GM04503 (cell line): ENCODE measurements around the gene MAOB.

Experiments
- DNase-seq: peaks from one replicate; pipeline ENCODE4 v3.0.0-alpha.2; 2012; ENCODE audit warnings: low read depth

The MAOB gene

DNA sequence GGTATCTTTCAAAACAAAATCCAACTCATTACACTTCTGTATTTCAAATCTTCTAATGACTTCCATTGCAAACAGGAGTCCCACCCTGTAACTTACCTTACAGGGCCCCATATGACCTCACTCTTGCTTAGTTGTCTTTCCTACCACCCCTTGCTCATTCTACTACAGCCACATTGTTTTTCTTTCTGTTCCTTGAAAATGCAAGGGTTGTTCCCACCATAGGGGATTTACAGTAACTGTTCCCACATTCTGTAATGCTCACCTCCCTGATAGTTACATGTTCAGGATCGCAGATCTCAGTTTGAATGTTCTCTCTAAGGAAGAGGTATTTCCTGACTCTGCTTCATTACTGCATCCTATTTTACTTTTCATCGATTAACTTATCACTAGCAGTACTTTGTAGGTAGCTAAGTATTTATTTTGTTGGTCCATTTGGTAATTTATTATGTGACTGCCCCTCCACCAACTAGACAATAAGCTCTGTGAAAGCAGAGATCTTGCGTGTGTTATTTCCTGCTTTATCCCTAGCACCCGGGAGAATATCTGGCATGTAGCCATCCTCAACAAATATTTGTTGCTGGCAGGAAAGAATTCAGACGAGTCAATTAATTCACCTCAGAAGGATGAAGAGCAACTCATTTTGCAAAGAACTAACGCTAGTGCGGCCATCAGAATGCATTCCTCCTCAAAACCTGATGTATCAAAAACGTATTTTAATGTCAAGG lies 21.4 kb downstream of the MAOB start:
- DNase-seq: no peak

DNA sequence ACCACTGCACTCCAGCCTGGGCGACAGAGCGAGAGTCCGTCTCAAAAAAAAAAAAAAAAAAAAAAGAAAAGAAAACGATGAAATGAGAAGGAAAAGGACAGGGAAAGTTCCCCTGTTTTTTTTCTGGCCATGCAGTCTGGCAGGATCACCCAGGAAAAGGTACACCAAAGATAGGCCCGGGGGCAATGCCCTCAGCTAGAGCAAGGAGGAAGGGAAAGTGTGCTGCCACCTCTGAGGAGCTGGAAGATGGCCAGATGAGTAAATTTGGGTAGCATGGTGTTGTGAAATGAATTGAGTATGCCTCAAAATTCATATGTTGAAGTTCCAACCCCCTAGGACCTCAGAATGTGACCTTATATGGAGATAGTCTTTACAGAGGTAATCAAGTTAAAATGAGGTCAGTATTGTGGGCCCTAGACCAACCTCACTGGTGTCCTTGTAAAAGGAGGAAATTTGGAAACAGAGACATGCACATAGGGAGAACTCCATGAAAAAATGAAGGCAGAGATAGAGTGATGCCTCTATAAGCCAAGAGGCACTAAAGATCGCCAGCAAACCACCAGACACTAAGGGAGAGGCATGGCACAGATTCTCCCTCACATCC lies 28.9 kb downstream of the MAOB start:
- DNase-seq: no peak

DNA sequence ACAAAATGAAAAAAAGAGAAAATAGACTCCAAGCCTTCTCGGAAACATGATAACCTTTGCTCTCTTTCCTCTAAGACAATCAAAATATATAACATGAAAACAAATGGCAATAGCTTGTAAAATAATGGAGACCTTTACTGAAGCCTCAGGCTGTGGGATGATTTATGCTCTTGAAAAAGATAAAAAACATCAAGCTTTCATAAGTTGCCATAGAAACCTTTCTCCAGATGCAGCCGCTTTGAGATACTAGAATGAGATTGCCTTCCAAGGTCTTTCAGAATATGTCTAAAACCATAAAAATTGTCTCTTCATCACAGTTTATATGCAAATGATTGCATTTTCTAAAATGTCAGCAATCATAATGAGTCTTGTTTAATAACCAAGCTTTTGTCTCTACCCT lies 31.6 kb downstream of the MAOB start:
- no peak for DNase-seq

DNA sequence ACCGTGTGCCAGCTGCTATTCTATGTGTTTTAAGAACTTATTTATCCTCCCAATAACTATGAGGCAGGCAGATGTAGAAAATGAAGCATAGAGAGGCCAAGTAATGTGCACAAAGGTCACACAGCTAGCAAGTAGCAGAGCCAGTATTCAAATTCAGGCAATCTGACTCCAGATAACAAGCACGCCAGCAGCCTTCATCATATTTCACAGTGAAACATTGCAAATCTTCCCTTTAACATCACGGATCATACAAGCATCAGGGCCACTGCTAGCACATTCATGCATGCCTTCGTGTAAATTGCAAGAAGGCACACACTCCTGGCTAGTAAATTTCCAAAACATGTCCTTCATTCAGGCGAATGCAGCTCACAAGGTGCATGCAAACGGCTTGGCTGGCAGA lies 33.1 kb downstream of the MAOB start:
- no peak for DNase-seq

DNA sequence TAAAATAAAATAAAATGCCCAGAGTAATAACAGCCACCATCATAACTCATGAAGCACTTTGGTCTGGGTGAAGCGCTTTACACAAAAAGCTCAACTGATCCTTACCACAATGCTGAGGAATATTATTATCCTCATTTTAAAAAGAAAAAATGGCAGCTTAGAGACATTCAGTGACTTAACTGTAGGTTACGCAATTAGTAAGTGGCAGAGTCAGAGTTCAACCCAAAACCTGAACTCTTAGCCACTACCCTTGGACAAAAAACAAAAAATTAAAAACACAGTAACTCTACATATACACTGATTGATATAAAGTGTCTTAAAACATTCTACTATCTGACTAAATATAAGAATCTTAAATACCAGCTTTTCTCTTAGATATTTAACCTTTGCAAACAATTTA lies 34.9 kb downstream of the MAOB start:
- DNase-seq: no peak

DNA sequence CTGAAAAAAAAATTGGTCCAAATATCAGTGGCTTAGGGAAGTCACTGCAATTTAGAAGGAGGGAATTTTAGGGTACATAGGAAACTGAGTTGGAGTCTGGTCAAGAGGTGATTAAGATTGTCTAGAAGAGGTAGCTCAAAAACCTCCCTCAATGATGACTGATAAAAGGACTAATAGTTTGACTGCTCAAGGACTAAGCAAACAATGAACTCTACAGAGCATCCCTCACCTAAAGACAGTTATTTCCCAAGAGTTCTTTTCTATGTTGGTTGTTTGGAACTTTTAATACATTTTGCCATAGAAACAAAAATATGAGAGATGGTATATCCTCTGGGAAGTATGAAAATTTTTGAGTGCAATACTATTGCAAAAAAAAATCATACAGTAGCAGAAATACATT lies 35.7 kb downstream of the MAOB start:
- no peak for DNase-seq

DNA sequence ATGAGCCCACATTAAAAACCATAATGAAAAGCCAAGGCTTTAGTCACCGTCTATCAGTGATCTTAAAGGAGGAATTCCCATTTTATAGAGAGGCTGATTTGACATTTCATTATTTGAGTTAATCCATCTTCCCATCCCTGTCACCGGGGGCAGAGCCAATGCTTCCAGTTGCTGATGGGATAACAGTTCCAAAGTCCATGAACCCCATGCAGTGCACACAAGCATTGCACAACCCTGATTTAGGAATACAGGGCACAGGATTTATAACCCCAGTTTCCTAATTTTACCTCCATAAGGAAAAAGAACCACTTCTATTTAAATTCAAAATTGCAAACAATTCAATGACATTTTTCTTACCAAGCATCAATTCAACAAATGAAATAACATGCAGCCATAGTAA lies 36.5 kb downstream of the MAOB start:
- no peak for DNase-seq

DNA sequence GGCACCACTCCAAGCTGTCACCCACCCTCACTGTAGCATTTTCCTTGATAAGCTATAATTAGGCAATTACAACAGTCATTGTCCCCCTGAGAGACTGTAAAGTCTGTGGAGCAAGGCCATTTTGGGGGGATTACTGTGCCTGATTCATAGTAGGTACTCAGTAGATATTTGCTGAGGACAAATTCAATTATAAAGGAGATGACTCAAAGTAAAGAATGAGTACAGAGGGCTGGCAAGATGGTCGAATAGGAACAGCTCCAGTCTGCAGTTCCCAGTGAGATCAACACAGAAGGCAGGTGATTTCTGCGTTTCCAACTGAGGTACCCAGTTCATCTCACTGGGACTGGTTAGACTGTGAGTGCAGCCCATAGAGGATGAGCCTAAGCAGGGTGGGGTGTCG lies 42.0 kb downstream of the MAOB start:
- DNase-seq: no peak

DNA sequence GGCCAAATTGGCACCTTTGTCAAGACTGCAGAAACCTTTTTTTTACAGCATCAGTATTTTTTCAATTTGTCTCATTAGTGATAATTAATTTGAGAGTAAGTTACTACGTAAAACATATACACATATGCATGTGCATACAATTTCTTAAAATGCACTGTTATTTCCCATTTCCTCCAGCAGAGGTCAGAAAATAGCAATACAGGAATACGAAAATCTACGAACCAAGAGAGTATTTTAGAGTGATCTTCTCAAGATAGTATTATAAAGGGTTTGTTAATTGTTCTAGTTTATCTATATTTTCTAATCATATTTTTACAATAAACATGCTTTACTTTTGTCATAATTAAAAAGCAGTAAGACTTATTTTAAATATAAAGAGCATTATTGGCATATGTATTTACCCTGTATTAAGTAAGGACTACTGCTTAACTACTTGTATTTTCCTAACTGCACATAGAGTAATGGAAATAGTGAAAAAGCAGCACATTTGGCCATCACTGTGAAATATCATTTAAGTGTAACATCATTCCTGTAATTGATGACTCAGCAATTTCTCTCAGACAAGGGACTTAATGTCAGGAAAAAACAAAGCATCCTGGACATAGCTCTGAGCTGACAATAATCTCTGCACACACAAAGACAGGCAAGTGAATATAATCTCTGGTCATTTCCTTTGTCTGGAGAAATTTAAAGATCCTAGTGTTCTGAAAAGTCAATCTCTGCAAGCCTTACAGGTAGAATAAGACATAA lies 45.6 kb downstream of the MAOB start:
- DNase-seq: no peak

DNA sequence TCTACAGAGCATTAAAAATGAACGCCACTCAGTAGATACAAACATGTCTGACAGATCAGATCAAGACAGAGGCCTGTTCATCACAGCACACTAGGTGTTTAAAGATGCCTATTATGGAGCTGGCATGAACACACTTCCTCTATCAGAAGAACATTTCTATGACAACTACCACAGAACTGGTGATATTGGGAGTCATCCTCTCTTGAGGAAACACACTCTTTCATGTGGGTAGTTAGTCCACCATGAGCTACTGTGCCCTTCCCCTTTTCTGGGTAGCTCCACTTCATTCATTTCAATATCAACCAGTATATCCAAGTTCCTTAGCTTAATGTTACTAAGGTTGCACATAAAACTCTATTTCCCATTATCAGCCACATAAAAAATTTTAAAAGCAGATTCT lies 46.7 kb downstream of the MAOB start:
- DNase-seq: no peak

DNA sequence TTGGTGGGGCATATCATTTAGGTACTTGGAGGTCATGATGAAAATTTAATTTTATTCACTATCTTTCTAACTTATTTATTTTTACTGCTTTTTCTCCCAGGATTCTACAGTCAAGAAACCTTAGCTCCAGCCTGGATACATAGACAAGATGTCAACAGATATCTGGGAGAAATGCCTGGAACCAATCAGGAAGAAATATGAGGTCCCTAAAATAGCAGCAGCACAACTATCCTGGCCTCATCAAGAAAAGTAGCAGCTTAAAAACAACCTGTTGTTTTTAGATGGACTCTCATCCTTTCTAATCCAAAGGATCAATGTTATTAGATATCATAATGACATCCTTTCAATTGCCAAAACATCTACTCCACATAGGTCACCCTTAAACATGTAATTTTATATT lies 54.5 kb downstream of the MAOB start:
- DNase-seq: no peak

DNA sequence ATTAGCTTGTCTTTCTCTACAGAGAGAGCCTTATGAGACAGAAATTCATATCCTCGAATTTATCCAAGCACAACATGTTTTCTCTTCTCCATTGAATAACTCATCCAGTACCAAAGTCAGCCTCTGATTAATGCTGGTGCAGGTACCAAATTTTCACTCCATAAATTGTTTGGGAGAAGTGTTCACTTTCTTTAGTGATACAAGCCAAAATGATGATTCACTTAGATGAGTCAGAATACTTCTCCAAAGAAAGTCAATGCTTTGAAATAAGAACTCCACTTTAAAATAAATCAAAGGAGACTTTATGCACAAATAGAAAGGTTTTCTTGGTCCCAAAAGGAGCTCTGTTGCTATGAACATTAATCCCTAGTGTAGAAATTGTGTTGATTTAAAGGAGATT lies 60.2 kb downstream of the MAOB start:
- DNase-seq: no peak

DNA sequence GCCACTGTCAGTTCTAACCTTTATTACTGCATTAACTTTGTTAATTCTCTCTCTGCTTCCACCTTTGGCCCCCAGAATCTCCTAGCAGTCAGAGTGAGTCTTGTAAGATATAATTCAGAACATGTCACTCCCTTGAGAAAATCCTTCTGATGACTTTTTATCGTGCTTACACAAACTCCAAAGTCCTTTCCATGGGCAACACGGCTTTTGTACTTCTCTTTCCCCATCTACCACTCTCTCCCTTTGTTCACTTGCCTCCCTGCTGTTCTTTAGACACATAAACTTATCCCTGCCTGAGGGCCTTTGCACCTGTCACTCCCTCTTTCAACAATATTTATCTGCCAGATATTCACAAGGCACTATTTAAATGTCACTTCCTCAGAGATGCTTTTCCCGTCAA lies 64.8 kb downstream of the MAOB start:
- no peak for DNase-seq

DNA sequence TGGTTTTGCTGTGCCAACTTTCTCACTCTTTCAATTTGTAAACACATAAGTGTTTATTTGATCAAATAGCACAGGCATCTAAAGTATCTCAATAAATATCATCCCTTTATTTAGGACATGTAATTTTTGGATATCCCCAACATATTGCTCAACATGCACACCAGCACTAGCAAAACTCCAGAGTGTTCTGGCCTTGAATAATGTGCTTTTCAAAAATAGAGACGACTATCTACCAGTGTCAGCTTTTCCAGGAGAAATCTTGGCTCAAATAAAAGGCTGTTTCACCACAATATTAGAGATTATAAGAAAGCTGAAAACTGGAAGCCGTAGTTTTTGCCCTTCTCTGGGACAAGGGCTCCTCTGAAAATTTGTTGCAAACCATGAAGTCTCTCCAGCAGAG lies 67.0 kb downstream of the MAOB start:
- DNase-seq: no peak

DNA sequence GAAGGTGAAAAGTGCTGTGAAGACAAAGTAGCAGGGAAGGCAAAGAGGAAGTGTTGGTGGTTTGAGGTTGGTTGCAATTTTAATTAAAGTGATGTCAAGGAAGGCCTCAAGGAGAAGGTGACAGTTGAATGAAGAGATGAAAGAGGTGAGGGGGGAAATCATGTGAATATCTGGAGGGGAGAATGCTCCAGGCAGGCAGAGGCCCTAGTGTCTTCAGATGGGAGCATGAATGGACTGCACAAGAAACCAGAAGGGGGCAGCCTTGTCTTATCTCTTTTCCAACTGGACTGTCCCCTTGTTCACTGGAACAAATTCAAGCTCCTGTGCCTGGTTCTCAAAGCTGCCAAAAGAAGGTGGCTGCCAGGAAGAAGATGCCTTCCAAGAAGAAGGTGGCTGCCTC lies 68.4 kb downstream of the MAOB start:
- DNase-seq: no peak

DNA sequence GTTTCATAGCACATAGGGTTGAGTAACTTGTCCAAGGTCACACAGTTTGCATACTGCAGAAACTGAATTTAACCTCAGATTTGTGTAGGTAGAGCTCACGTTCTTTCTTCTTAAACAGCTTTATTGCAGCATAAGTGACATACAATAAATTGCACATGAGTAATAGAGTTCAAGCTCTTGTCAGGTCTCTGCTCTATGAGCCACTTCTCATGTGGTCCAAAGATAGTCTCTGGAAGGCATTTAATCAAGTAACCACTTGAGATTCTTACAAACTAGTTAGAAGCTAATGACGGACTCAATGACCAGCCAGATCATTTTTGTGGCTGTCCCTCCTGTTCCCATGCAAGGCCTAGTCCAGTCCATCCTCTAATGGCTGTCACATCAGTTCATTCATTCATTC lies 68.9 kb downstream of the MAOB start:
- no peak for DNase-seq

DNA sequence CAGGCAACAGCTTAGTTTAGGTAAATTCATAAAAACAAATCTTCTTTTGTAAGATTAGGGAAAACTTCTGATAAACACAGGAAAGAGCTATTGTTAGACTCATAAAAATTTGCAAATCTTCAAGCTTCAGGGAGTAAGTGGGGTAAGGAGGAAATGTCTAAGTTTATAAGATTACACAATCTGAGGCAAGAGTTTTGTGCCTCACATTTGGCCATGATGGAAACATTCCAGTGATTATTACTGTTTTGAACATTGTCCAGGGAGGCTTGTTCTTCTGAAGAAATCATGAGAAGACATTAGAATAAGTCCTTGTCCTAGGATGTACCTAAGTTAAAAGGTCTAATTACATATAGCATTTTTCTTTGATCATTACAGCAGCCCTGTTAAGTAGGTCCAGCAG lies 72.8 kb downstream of the MAOB start:
- DNase-seq: peak; percentile 13

DNA sequence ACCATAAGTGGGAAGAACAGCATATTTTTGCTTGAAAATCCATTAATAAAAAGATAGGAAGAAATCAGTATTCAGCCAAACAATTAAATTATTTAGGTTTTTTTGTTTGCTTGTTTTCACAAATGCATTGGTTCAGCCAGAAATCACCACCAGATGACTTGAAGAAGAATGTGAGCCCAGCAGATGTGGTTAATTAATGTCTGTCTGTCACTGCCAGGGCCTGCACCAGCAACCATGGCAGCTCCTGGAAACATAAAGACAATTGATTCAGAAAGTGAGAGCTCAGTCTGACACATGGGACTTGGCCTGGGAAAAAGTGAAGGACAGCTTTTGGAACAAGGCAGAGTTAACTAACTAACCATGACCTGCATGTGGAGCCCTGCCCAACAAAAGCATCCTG lies 74.0 kb downstream of the MAOB start:
- no peak for DNase-seq

DNA sequence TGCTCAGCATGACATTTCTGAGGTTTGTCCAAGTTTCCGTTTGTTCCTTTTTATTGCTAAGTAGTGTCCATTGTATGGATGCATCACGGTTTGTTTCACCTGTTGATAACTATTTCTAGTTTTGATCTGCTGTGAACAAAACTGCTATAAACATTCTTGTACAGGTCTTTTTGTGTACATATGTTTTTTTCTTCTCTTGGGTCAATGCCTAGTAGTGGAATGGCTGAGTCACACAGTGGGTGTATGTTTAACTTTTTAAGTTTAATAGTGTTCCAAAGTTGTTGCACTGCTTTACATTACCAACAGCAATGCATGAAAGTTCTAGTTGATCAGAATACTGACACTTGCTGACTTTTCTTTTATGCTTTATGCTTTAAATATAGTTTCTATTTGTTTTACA lies 76.7 kb downstream of the MAOB start:
- no peak for DNase-seq

DNA sequence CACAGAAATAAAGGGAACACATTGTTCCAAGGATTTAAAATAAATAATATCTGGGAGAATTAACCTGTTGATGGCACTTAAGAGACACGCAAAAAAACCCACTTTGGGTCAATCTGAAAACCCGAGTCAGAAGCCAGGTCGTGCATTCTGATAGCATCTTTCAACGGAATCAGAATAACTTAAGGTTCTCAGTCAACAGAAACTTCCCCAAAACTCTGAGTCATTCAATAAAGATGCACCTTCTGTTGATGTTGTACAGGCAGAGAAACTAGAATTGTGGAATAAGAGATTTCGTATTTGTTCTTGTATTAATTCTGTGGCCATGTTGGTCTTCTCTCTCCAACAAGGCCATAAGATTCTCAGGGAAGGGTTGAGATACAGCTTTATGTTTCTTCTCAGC lies 78.2 kb downstream of the MAOB start:
- DNase-seq: no peak

DNA sequence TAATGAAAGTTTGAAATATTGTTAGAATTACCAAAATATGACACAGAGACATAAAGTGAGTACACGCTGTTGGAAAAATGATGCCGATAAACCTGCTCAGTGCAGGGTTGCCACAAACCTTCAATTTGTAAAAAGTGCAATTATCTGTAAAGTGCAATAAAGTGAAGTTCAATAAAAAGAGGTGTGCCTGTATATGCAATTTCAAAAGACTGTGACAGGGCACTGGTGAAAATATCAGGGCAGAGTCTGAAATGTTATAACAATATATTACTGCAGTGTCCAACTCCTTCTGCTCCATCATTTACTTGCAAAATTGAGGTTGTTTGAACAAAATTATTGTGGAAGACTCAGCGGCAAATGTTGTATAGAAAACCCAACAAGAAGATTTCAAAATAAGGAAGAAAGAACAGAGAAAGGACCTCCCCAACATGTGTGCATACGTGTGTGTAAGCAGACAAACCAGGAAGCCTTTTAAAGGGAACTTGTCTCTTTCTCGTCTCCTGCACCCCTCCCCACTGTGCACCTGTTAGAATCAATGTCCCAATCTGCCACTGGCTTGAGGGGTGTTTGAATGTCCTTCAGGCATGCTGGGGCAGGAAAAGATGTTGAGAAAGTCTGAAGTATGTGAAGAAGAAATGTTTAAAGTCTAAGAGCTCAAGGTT lies 96.2 kb downstream of the MAOB start:
- DNase-seq: no peak

DNA sequence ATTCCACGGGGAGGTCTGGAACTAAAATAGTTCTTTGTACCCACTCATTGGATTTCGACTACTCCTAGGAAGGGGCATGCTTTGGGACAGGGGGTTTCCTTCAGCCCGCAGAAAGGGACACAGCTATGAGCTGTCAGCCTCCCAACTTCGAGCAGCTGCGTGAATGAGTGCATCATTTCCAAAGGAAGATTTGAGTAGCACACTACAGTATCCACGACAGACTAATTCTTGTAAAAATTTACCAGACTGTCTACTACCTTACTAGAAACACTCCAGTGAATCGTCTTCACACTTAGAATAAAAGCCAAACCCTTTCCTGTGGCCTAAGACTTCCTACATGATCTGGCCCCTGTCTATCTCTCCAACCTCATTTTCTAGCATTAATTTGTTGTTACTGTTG lies 124.2 kb downstream of the MAOB start:
- DNase-seq: no peak

DNA sequence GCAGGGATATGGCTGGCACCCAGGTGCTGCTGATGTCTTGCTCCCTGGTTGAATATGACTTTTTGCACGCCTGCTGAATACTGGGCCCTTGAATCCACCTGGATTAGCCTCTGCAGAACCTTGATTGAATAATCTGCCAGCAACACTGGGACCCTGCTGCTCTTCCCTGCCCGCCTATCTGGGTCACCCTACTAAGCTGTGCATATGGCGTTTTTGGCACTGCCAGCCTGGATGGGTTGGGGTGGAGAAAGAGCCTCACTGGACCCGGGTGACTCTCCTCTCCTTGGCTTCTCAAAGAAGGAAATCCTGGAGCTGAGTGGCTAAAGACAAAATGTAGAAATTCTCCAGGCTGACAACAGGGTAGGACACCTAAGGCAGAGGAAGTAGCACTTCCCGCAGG lies 126.2 kb downstream of the MAOB start:
- DNase-seq: no peak
